HepG2 (cell line): ENCODE measurements around the gene ZKSCAN5. TPM values are rescaled to one million over a fixed set of nuclear protein-coding genes. Genes with fewer than 3 reads are reported as not detected.

Source experiments
- ATAC-seq: fragments of 200-7000 bp; cut with Tn5 transposase; 3 replicates; pipeline ENCODE4 v1.9.1; 2020; ENCODE audit warnings: mild to moderate bottlenecking, moderate library complexity
- BruUV-seq: library from RNA; stranded (reverse); fragments of 400-500 nt; replicated peaks from 2 replicates; lab custom pipeline; 2021; lab: Mats Ljungman, UMichigan
- CTCF ChIA-PET: fragments of 300-600 bp; formaldehyde crosslinking; extraction: SDS; loops from one replicate; lab custom pipeline; 2021; ENCODE audit warnings: low total read pairs, inconsistent platforms, low intra/inter-chr PET ratio; lab: Yijun Ruan, JAX
- POLR2A ChIA-PET: fragments of 350-600 bp; sonication (Branson Sonifier 250); formaldehyde crosslinking; loops from one replicate; lab custom pipeline; 2020; ENCODE audit warnings: antibody characterized with exemption, inconsistent platforms; lab: Yijun Ruan, JAX
- DNase-seq: peaks from one replicate; pipeline ENCODE4 v3.0.0-alpha.2; 2015; ENCODE audit warnings: low spot score
- FAIRE-seq: peaks from 3 replicates; lab custom pipeline; 2011; peaks lifted over from hg19 to GRCh38; lab: Jason Lieb, UNC
- H2AFZ ChIP-seq: one replicate; pipeline ENCODE4 v1.6.1; 2011; ENCODE audit warnings: low read length, inconsistent platforms
- H3K27ac ChIP-seq: fragments of 300-600 bp; 3 replicates; pipeline ENCODE4 v1.8.0; 2011; ENCODE audit warnings: mixed run types, mild to moderate bottlenecking, mixed read lengths, low read length, inconsistent platforms; ENCODE audit not compliant: insufficient read depth; ENCODE audit errors: extremely low read length
- H3K27me3 ChIP-seq, 2 experiments: fragments of 200-600 bp in 1 of 2; 2 replicates in 1 of 2; 3 replicates in 1 of 2; pipeline versions ENCODE4 v1.6.0 to v1.8.0; 2011; ENCODE audit warnings: low read length in 2 of 2, mild to moderate bottlenecking in 2 of 2, moderate library complexity in 2 of 2, inconsistent platforms in 1 of 2; ENCODE audit not compliant: insufficient read depth in 2 of 2, control insufficient read depth in 1 of 2
- H3K36me3 ChIP-seq, 2 experiments: fragments of 200-600 bp in 1 of 2; replicated peaks in 1 of 2; 2 replicates in 1 of 2; 3 replicates in 1 of 2; pipeline versions ENCODE4 v1.5.1 to v1.8.0; 2011; ENCODE audit warnings: low read length in 2 of 2, inconsistent platforms in 1 of 2; ENCODE audit not compliant: insufficient read depth in 2 of 2, control insufficient read depth in 1 of 2
- H3K4me1 ChIP-seq: 2 replicates; pipeline ENCODE4 v1.5.1; 2012; ENCODE audit warnings: low read length, inconsistent platforms; ENCODE audit not compliant: insufficient read depth
- H3K4me2 ChIP-seq: 2 replicates; pipeline ENCODE4 v1.6.0; 2011; ENCODE audit warnings: low read depth, low read length, inconsistent platforms
- H3K4me3 ChIP-seq, 3 experiments: fragments of 200-600 bp in 1 of 3; sonication (generic), shearing (Covaris generic) in 1 of 3; replicated peaks in 1 of 3; 2 replicates each; pipeline ENCODE4 v1.5.1; 2011 to 2016; ENCODE audit warnings: low read length in 3 of 3, inconsistent platforms in 2 of 3, low read depth in 2 of 3, mild to moderate bottlenecking in 2 of 3, control low read depth in 1 of 3, mixed read lengths in 1 of 3; ENCODE audit not compliant: insufficient read depth in 1 of 3
- H3K79me2 ChIP-seq: one replicate; pipeline ENCODE4 v1.6.1; 2011; ENCODE audit warnings: low read length, inconsistent platforms; ENCODE audit not compliant: insufficient read depth
- H3K9ac ChIP-seq: 2 replicates; pipeline ENCODE4 v1.6.0; 2011; ENCODE audit warnings: mild to moderate bottlenecking, low read depth, low read length, inconsistent platforms; ENCODE audit not compliant: insufficient read depth
- H3K9me3 ChIP-seq: 2 replicates; pipeline ENCODE4 v1.5.1; 2012; ENCODE audit warnings: mild to moderate bottlenecking, low read length
- H4K20me1 ChIP-seq: 2 replicates; pipeline ENCODE4 v1.6.0; 2011; ENCODE audit warnings: inconsistent platforms, mild to moderate bottlenecking, low read length, moderate library complexity; ENCODE audit not compliant: insufficient read depth
- ATF7 ChIP-seq, 2 experiments: fragments of 450-650 bp in 1 of 2; sonication (generic) in 1 of 2; formaldehyde crosslinking in 1 of 2; IDR thresholded peaks; 2 replicates each; pipeline versions ENCODE4 v1.4.0 to v1.6.1; 2016 to 2020; ENCODE audit warnings: antibody characterized with exemption in 1 of 2, mild to moderate bottlenecking in 1 of 2, missing genetic modification reagents in 1 of 2
- TSC22D2 ChIP-seq: sonication (generic); formaldehyde crosslinking; IDR thresholded peaks from 2 replicates; pipeline ENCODE4 v1.5.1; 2020; ENCODE audit warnings: missing genetic modification reagents, mild to moderate bottlenecking, borderline replicate concordance
- ZNF230 ChIP-seq: sonication (generic); formaldehyde crosslinking; IDR thresholded peaks from 2 replicates; pipeline ENCODE4 v1.4.0; 2020; ENCODE audit warnings: mild to moderate bottlenecking, missing genetic modification reagents
- WGBS: methylation state at CpG from one replicate; pipeline ENCODE4 v1.1.6; 2017; ENCODE audit warnings: low lambda C conversion rate; 5-methylcytosine and 5-hydroxymethylcytosine counted together
- in situ Hi-C: cut with HindIII; loops from 2 replicates; pipeline ENCODE4 v1.10.0; 2017; ENCODE audit warnings: low pct_unique_long_range_greater_than_20kb; ENCODE audit not compliant: extremely low pct_ligation_motif_present
- intact Hi-C: fragments of 100-400 bp; cut with micrococcal nuclease; formaldehyde crosslinking; loops from one replicate; pipeline ENCODE4 v1.10.0; 2022; ENCODE audit not compliant: unreplicated experiment
- polyA plus RNA-seq, 8 experiments: library from polyadenylated mRNA; depleted of rRNA in 3 of 8; stranded (reverse) in 7 of 8; unstranded in 1 of 8; fragments of >200 nt; fragmentation: Illumina TruSeq in 4 of 8; extraction: Trizol in 4 of 8; gene quantifications; 2 replicates each; pipeline versions ENCODE4 v1.2.1 to v1.2.3, GENCODE V29; 2011 to 2016; ENCODE audit warnings: low read depth in 4 of 8, missing spikeins in 1 of 8, mixed read lengths in 1 of 8; ENCODE audit not compliant: insufficient read depth in 1 of 8
- total RNA-seq, 5 experiments: library from RNA; depleted of rRNA; stranded (reverse); fragments of >200 nt; fragmentation: Illumina TruSeq; extraction: Trizol; gene quantifications; 2 replicates each; pipeline ENCODE4 v1.2.3, GENCODE V29; 2016; ENCODE audit warnings: low read depth in 1 of 5

ZKSCAN5 gene
- total and polyA plus RNA-seq, 2 of the 13 experiments (the other 11 are each of a cell fraction or from before 2014, with no cell fraction given): 5.5 to 11.7 TPM

- peaks cover 34% of the 10 kb centered on the region for H3K79me2 ChIP-seq
- no TSS peak for BruUV-seq
- intact Hi-C loops: no loop called here
Measured at GRCh38 chr7:99553039-99553438, 48.6 kb downstream of the ZKSCAN5 start.

GRCh38 chr7:99554939-99555338 is 50.5 kb downstream of the ZKSCAN5 start:
- ChIA-PET CTCF (no interaction called here), POLR2A (no interaction called here)
- Histone ChIP-seq H3K79me2 (peaks cover 49% of the 10 kb centered on the region), H3K9me3 (no peaks in the 10 kb centered on the region), H2AFZ (no peak overlapping the region), H3K9ac (no peak overlapping the region), H3K27me3 (no peaks in the 10 kb centered on the region; a peak in 1 of 5 replicates), H3K4me2 (no peak overlapping the region), H3K4me3 (no peak overlapping the region), H3K4me1 (peaks cover 34% of the 10 kb centered on the region), H3K36me3 (peaks cover 0 to 15% of the 10 kb centered on the region in 2 experiments; a peak in 3 of 5 replicates), H4K20me1 (no peaks in the 10 kb centered on the region; the same call in 1 of the 2 replicates), H3K27ac (no peak overlapping the region)
- ATAC-seq (no peak), FAIRE-seq (no peak), DNase-seq (no peak)
- WGBS: 93% methylated on average over 2 of the region's 2 CpGs
- TF ChIP-seq ATF7 (IDR thresholded peaks at IDR 0.05) (peak; percentile 28; the same call in 1 of the 2 replicates), ATF7 (CRISPR knock-in tag; IDR thresholded peaks at IDR 0.05) (no peak), TSC22D2 (no peak)
- intact Hi-C loops (loop anchor here (5.0 kb wide), 1 partner anchor 53 kb away; the partner anchor contains the start of genes ZKSCAN5 and ZNF394), in situ Hi-C loops (no loop called here)
- BruUV-seq: no TSS peak

More at GRCh38 chr7:99553039-99553438, 48.6 kb downstream of the ZKSCAN5 start:
- POLR2A ChIA-PET: interaction anchor here (1.2 kb wide), 1 partner anchor 53 kb away, joined by 3 read pairs; the partner anchor contains the start of gene ZNF394
- H3K4me2 ChIP-seq: no peak overlapping the region
- H3K27me3 ChIP-seq: no peaks in the 10 kb centered on the region; a peak in 1 of 5 replicates
- TF ChIP-seq ZNF230 (no peak), ATF7 (IDR thresholded peaks at IDR 0.05) (peak; percentile 63), ATF7 (CRISPR knock-in tag; IDR thresholded peaks at IDR 0.05) (no peak)
- TF ChIP-seq, all 625 proteins: peak for 1
- ATAC-seq: no peak
- no peak for FAIRE-seq
- in situ Hi-C loops: no loop called here
- H3K9ac ChIP-seq: no peak overlapping the region
- no peak overlapping the region for H3K4me3 ChIP-seq
- no peak for DNase-seq
- peaks cover 30% of the 10 kb centered on the region for H3K4me1 ChIP-seq
- CTCF ChIA-PET: no interaction called here
- WGBS: 97% methylated on average over 4 of the region's 4 CpGs
- H4K20me1 ChIP-seq: no peaks in the 10 kb centered on the region
- no peak overlapping the region for H2AFZ ChIP-seq
- H3K9me3 ChIP-seq: no peaks in the 10 kb centered on the region
- H3K27ac ChIP-seq: no peak overlapping the region
- H3K36me3 ChIP-seq: peaks cover 3 to 15% of the 10 kb centered on the region in 2 experiments; a peak in 3 of 5 replicates
